H1 (cell line): Measurements from ENCODE around the gene OPCML. TPM values are rescaled to one million over a fixed set of nuclear protein-coding genes. Genes with fewer than 3 reads are reported as not detected.

Source experiments
- CTCF ChIA-PET: fragments of 300-600 bp; sonication (Branson Sonifier 250); formaldehyde crosslinking; loops from one replicate; lab custom pipeline; 2021; ENCODE audit not compliant: partially characterized antibody; lab: Charles Lee
- POLR2A ChIA-PET: fragments of 300-600 bp; sonication (Branson Sonifier 250); formaldehyde crosslinking; loops from one replicate; lab custom pipeline; 2021; ENCODE audit warnings: inconsistent platforms; ENCODE audit not compliant: partially characterized antibody; lab: Charles Lee
- DNase-seq, 2 experiments: peaks; one replicate each; pipeline versions ENCODE4 v3.0.0 to v3.0.0-alpha.2; 2010 to 2022; ENCODE audit warnings: low spot score in 2 of 2, low read depth in 1 of 2, mixed read lengths in 1 of 2
- FAIRE-seq: peaks from 2 replicates; lab custom pipeline; 2011; peaks lifted over from hg19 to GRCh38; lab: Jason Lieb, UNC
- H2AFZ ChIP-seq: 2 replicates; pipeline ENCODE4 v1.8.1; 2012; ENCODE audit warnings: low read length, inconsistent platforms
- H2AK5ac ChIP-seq: 2 replicates; pipeline ENCODE4 v1.6.1; 2013; ENCODE audit warnings: low read depth, low read length
- H2BK120ac ChIP-seq: replicated peaks from 2 replicates; pipeline ENCODE3; 2013; ENCODE audit warnings: low read depth, low read length, inconsistent platforms
- H2BK12ac ChIP-seq: 2 replicates; pipeline ENCODE4 v1.6.1; 2013; ENCODE audit warnings: low read depth, low read length
- H2BK15ac ChIP-seq: 2 replicates; pipeline ENCODE4 v1.6.1; 2013; ENCODE audit warnings: low read length
- H2BK20ac ChIP-seq: 2 replicates; pipeline ENCODE4 v1.6.1; 2013; ENCODE audit warnings: low read length
- H2BK5ac ChIP-seq: 2 replicates; pipeline ENCODE4 v1.6.1; 2013; ENCODE audit warnings: low read depth, low read length
- H3K14ac ChIP-seq: 2 replicates; pipeline ENCODE4 v1.6.1; 2013; ENCODE audit warnings: inconsistent platforms; ENCODE audit not compliant: insufficient read length
- H3K18ac ChIP-seq: 2 replicates; pipeline ENCODE4 v1.6.1; 2013; ENCODE audit warnings: low read length; ENCODE audit errors: extremely low read depth
- H3K23ac ChIP-seq: 2 replicates; pipeline ENCODE4 v1.6.1; 2013; ENCODE audit warnings: inconsistent platforms; ENCODE audit not compliant: insufficient read length
- H3K23me2 ChIP-seq: 2 replicates; pipeline ENCODE4 v1.6.1; 2013; ENCODE audit warnings: low read depth, low read length
- H3K27ac ChIP-seq: 2 replicates; pipeline ENCODE4 v1.6.1; 2011; ENCODE audit warnings: low read depth, low read length, inconsistent platforms
- H3K27me3 ChIP-seq, 4 experiments: replicated peaks in 1 of 4; 1 replicate in 1 of 4; 2 replicates in 3 of 4; pipeline versions ENCODE4 v1.6.1 to v1.8.1; 2011 to 2013; ENCODE audit warnings: low read length in 3 of 4, mild to moderate bottlenecking in 3 of 4, inconsistent platforms in 2 of 4, mixed read lengths in 2 of 4, moderate library complexity in 1 of 4; ENCODE audit not compliant: control insufficient read depth in 3 of 4, insufficient read depth in 3 of 4; ENCODE audit errors: extremely low read depth in 1 of 4
- H3K36me3 ChIP-seq, 4 experiments: 2 replicates each; pipeline versions ENCODE4 v1.6.1 to v1.8.1; 2011 to 2013; ENCODE audit warnings: mild to moderate bottlenecking in 4 of 4, low read length in 3 of 4, moderate library complexity in 2 of 4, control low read depth in 1 of 4, inconsistent platforms in 1 of 4; ENCODE audit not compliant: insufficient read depth in 4 of 4, control insufficient read depth in 2 of 4
- H3K4ac ChIP-seq: replicated peaks from 2 replicates; pipeline ENCODE3; 2013; ENCODE audit warnings: low read length, low read depth, mixed read lengths, inconsistent platforms; ENCODE audit not compliant: insufficient read length
- H3K4me1 ChIP-seq, 4 experiments: replicated peaks in 1 of 4; 1 replicate in 1 of 4; 2 replicates in 3 of 4; pipeline versions ENCODE4 v1.6.1 to v1.8.1; 2011 to 2013; ENCODE audit warnings: low read length in 3 of 4, inconsistent platforms in 2 of 4, mixed read lengths in 1 of 4; ENCODE audit not compliant: insufficient read depth in 4 of 4, control insufficient read depth in 3 of 4
- H3K4me2 ChIP-seq, 2 experiments: 2 replicates each; pipeline versions ENCODE4 v1.6.1 to v1.8.1; 2011 to 2013; ENCODE audit warnings: low read depth in 2 of 2, low read length in 2 of 2, control low read depth in 1 of 2, inconsistent platforms in 1 of 2, mild to moderate bottlenecking in 1 of 2; ENCODE audit not compliant: insufficient read depth in 1 of 2
- H3K4me3 ChIP-seq, 4 experiments: fragments of 200-600, 300-600 bp in 1 of 4; sonication (generic), shearing (Covaris generic), sonication (Bioruptor Twin) in 1 of 4; 2 replicates each; pipeline versions ENCODE4 v1.5.1 to v1.8.1; 2011 to 2016; ENCODE audit warnings: low read length in 4 of 4, low read depth in 3 of 4, control low read depth in 2 of 4, inconsistent platforms in 2 of 4, mild to moderate bottlenecking in 2 of 4, mixed read lengths in 1 of 4, moderate library complexity in 1 of 4; ENCODE audit not compliant: insufficient read depth in 2 of 4; ENCODE audit errors: extremely low read depth in 1 of 4
- H3K56ac ChIP-seq: replicated peaks from 2 replicates; pipeline ENCODE3; 2013; ENCODE audit warnings: low read depth, mild to moderate bottlenecking, mixed read lengths, low read length, inconsistent platforms; ENCODE audit not compliant: insufficient read length
- H3K79me1 ChIP-seq: 2 replicates; pipeline ENCODE4 v1.6.1; 2013; ENCODE audit warnings: low read depth, low read length, control low read depth
- H3K79me2 ChIP-seq, 2 experiments: 2 replicates each; pipeline versions ENCODE4 v1.6.1 to v1.8.1; 2012 to 2013; ENCODE audit warnings: low read length in 2 of 2, mild to moderate bottlenecking in 2 of 2, inconsistent platforms in 1 of 2; ENCODE audit not compliant: insufficient read depth in 2 of 2, control insufficient read depth in 1 of 2
- H3K9ac ChIP-seq, 4 experiments: replicated peaks in 1 of 4; 1 replicate in 1 of 4; 2 replicates in 3 of 4; pipeline versions ENCODE4 v1.6.1 to v1.8.1; 2011 to 2013; ENCODE audit warnings: low read depth in 3 of 4, low read length in 3 of 4, control low read depth in 2 of 4, mild to moderate bottlenecking in 2 of 4, moderate library complexity in 2 of 4, inconsistent platforms in 1 of 4; ENCODE audit errors: extremely low read depth in 1 of 4
- H3K9me3 ChIP-seq, 2 experiments: 2 replicates each; pipeline versions ENCODE4 v1.6.1 to v1.8.1; 2012 to 2013; ENCODE audit warnings: mild to moderate bottlenecking in 2 of 2, moderate library complexity in 2 of 2, control low read depth in 1 of 2, inconsistent platforms in 1 of 2, low read depth in 1 of 2, low read length in 1 of 2, mixed read lengths in 1 of 2; ENCODE audit not compliant: insufficient read depth in 2 of 2
- H4K20me1 ChIP-seq, 2 experiments: replicated peaks in 1 of 2; 2 replicates each; pipeline versions ENCODE3 to v1.8.1; 2011 to 2013; ENCODE audit warnings: inconsistent platforms in 2 of 2, low read length in 2 of 2, mild to moderate bottlenecking in 1 of 2; ENCODE audit not compliant: insufficient read depth in 2 of 2, control insufficient read depth in 1 of 2
- H4K5ac ChIP-seq: 2 replicates; pipeline ENCODE4 v1.6.1; 2013; ENCODE audit warnings: low read length, low read depth, mixed read lengths, inconsistent platforms; ENCODE audit not compliant: insufficient read length
- H4K8ac ChIP-seq: 2 replicates; pipeline ENCODE4 v1.8.0; 2013; ENCODE audit warnings: mild to moderate bottlenecking, moderate library complexity, low read length, inconsistent platforms; ENCODE audit not compliant: insufficient read depth; ENCODE audit errors: extremely low read depth
- H4K91ac ChIP-seq: replicated peaks from 2 replicates; pipeline ENCODE3; 2013; ENCODE audit warnings: low read length, mixed read lengths, inconsistent platforms; ENCODE audit not compliant: insufficient read length
- CEBPB ChIP-seq: IDR thresholded peaks from 2 replicates; pipeline ENCODE4 v1.6.1; 2012; ENCODE audit warnings: low read depth, low read length
- CREB1 ChIP-seq: IDR thresholded peaks from 2 replicates; pipeline ENCODE4 v1.6.1; 2012; ENCODE audit warnings: inconsistent platforms
- EP300 ChIP-seq, 2 experiments: IDR thresholded peaks; 1 replicate in 1 of 2; 2 replicates in 1 of 2; pipeline ENCODE4 v1.6.1; 2011 to 2012; ENCODE audit warnings: low read depth in 2 of 2, low read length in 2 of 2, mild to moderate bottlenecking in 2 of 2, borderline replicate concordance in 1 of 2, inconsistent platforms in 1 of 2, moderate library complexity in 1 of 2
- GTF2F1 ChIP-seq: IDR thresholded peaks from 2 replicates; pipeline ENCODE4 v1.6.1; 2012; ENCODE audit warnings: low read depth, low read length, improper control_type of control experiment, borderline replicate concordance
- JUND ChIP-seq: IDR thresholded peaks from 2 replicates; pipeline ENCODE4 v1.6.1; 2011; ENCODE audit warnings: mild to moderate bottlenecking, improper control_type of control experiment, low read length
- RBBP5 ChIP-seq: IDR thresholded peaks from 2 replicates; pipeline ENCODE4 v1.7.1; 2012; ENCODE audit warnings: low read depth, mild to moderate bottlenecking, inconsistent platforms, low read length, moderate library complexity, borderline replicate concordance
- SP1 ChIP-seq: IDR thresholded peaks from 2 replicates; pipeline ENCODE4 v1.6.1; 2011; ENCODE audit warnings: low read depth, low read length
- TAF7 ChIP-seq: optimal IDR thresholded peaks from 2 replicates; pipeline ENCODE3; 2011; ENCODE audit warnings: low read depth, mild to moderate bottlenecking, inconsistent platforms, low read length, moderate library complexity, borderline replicate concordance
- WGBS, 2 experiments: shearing (Covaris generic) in 1 of 2; methylation state at CpG; one replicate each; pipeline versions ENCODE4 v1.1.6 to v1.1.7; 2013 to 2015; ENCODE audit warnings: low lambda C conversion rate in 2 of 2, mixed read lengths in 2 of 2, inconsistent platforms in 1 of 2, low coverage in 1 of 2, missing lambda C conversion rate in 1 of 2; ENCODE audit not compliant: insufficient replicate concordance in 2 of 2, insufficient coverage in 1 of 2, insufficient read length in 1 of 2; ENCODE audit errors: extremely low coverage in 1 of 2, missing lambda C conversion rate in 1 of 2; 5-methylcytosine and 5-hydroxymethylcytosine counted together
- polyA plus RNA-seq, 7 experiments: library from polyadenylated mRNA; depleted of rRNA in 3 of 7; stranded (reverse) in 5 of 7; unstranded in 2 of 7; fragments of >200 nt in 5 of 7; fragments of 200-250 nt in 2 of 7; gene quantifications; 1 replicate in 5 of 7; 2 replicates in 1 of 7; 4 replicates in 1 of 7; pipeline versions ENCODE4 v1.2.1 to v1.2.3, GENCODE V29; 2011 to 2013; ENCODE audit warnings: missing spikeins in 2 of 7, mixed read lengths in 2 of 7
- total RNA-seq: library from RNA; stranded (reverse); fragmentation: NEBNext Ultra II Directional; extraction: Animal tissue kit (Norgen Biotek cat#: 25700); gene quantifications from 2 replicates; pipeline ENCODE4 v1.2.1, GENCODE V29; 2021
- TF ChIP-seq, protein P1 (sequence below): IDR thresholded peaks from 2 replicates; pipeline ENCODE4 v1.6.1; 2012; ENCODE audit warnings: inconsistent platforms

OPCML gene
- total and polyA plus RNA-seq, 2 of the 8 experiments (the other 6 are each of a cell fraction or from before 2014, with no cell fraction given) = 2.3 to 3.1 TPM

DNA sequence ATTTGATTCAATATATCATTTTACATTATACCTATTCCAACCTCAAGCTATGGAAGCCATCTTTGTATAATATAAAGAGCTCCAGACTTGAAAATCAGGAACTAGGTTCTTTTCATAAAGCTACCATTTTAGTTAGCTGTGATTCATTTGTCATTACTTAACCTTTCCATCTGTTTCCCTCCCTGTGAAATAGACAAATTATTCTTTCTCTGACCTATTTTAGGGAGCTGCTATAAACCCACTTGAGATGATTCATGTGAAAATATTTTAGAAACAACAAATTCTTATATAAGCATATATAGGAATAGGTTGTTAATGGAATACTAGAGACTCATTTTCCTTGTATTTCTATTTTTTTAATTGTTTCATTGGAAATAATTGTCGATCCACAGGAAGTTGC, 1012.1 kb downstream of the OPCML start:
- WGBS, 2 experiments = 100% methylated on average over 1 of the region's 1 CpG; no CpG with 5 or more reads in 1 of the 2 experiments
- H3K14ac ChIP-seq = no peak overlapping the region
- no peak for FAIRE-seq

More for the DNA sequence above, 1012.1 kb downstream of the OPCML start:
- H3K79me2 ChIP-seq = no peaks in the 10 kb centered on the region
- H2BK12ac ChIP-seq = no peak overlapping the region
- CTCF ChIA-PET = interaction anchor here (0.6 kb wide), 1 partner anchor 1525 kb away, joined by 3 read pairs; no protein-coding TSS in a partner anchor
- H4K5ac ChIP-seq = no peak overlapping the region
- H3K4me1 ChIP-seq = no peaks in the 10 kb centered on the region
- POLR2A ChIA-PET = no interaction called here
- no peaks in the 10 kb centered on the region for H3K27me3 ChIP-seq
- H3K79me1 ChIP-seq = no peaks in the 10 kb centered on the region
- H2AK5ac ChIP-seq = no peak overlapping the region
- no peak for DNase-seq
- H4K91ac ChIP-seq = no peak overlapping the region
- H3K23me2 ChIP-seq = no peaks in the 10 kb centered on the region
- no peak overlapping the region for H3K23ac ChIP-seq
- TF ChIP-seq, protein P1, sequence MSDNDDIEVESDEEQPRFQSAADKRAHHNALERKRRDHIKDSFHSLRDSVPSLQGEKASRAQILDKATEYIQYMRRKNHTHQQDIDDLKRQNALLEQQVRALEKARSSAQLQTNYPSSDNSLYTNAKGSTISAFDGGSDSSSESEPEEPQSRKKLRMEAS = no peak
- TF ChIP-seq CREB1 = no peak
- TF ChIP-seq RBBP5 = no peak
- TF ChIP-seq GTF2F1 = no peak
- TF ChIP-seq CEBPB = no peak
- no peak for TF ChIP-seq EP300 (IDR thresholded peaks at IDR 0.05; ENCODE audit: borderline replicate concordance in 1 of 2, low read depth in 2 of 2, low read length in 2 of 2)
- TF ChIP-seq TAF7 = no peak
- TF ChIP-seq JUND = no peak
- no peak for TF ChIP-seq SP1
- no peak overlapping the region for H3K9ac ChIP-seq
- no peak overlapping the region for H3K4ac ChIP-seq
- no peak overlapping the region for H4K8ac ChIP-seq
- no peak overlapping the region for H2BK5ac ChIP-seq
- no peak overlapping the region for H3K4me3 ChIP-seq
- H2AFZ ChIP-seq = no peak overlapping the region
- no peak overlapping the region for H3K56ac ChIP-seq
- no peaks in the 10 kb centered on the region for H4K20me1 ChIP-seq
- H3K36me3 ChIP-seq = no peaks in the 10 kb centered on the region
- no peak overlapping the region for H2BK120ac ChIP-seq
- H3K4me2 ChIP-seq = no peak overlapping the region
- H3K27ac ChIP-seq = no peak overlapping the region
- no peak overlapping the region for H3K18ac ChIP-seq
- H2BK15ac ChIP-seq = no peak overlapping the region
- H2BK20ac ChIP-seq = no peak overlapping the region
- no peaks in the 10 kb centered on the region for H3K9me3 ChIP-seq
